Measurements from ENCODE around the gene C14orf132. TPM values are rescaled to one million over a fixed set of nuclear protein-coding genes. Genes with fewer than 3 reads are reported as not detected.

Gene C14orf132
- total and polyA plus RNA-seq, 2 of the 4 experiments (the other 2 are of a cell fraction) = 6.3 to 13.5 TPM

GRCh38 chr14:96106891-96107290 lies 67.7 kb downstream of the C14orf132 start:
- H3K4ac ChIP-seq (ENCODE audit: low read depth, low read length) = peak overlapping the region; percentile 65
- H3K14ac ChIP-seq (replicated peaks; ENCODE audit: low read depth, low read length) = 0 out of 2 replicates have a peak overlapping the region, but pooled peaks have one; percentile 25
- peak overlapping the region; percentile 73 for H4K91ac ChIP-seq (ENCODE audit: insufficient read depth, low read depth, low read length)
- peak overlapping the region; percentile 88 for H2BK15ac ChIP-seq (ENCODE audit: low read depth, low read length)
- H3K4me2 ChIP-seq (ENCODE audit: low read depth, low read length) = no peak overlapping the region
- H2BK20ac ChIP-seq (ENCODE audit: low read depth, low read length) = peak overlapping the region; percentile 91; the same call in 1 of the 2 replicates
- H2AFZ ChIP-seq (replicated peaks; ENCODE audit: low read length, poor library complexity) = no peak overlapping the region
- H3K9me1 ChIP-seq (ENCODE audit: insufficient read depth, low read length) = peaks cover 24% of the 10 kb centered on the region
- peak overlapping the region; percentile 18 for H2BK5ac ChIP-seq (ENCODE audit: low read depth, low read length, poor library complexity, severe bottlenecking)
- intact Hi-C loops (cut with micrococcal nuclease) (loop anchor here (10.0 kb wide), 1 partner anchor 398 kb away; the partner anchor contains the start of gene PAPOLA), dilution Hi-C loops (cut with HindIII; ENCODE audit: low sequenced_read_pairs, unreplicated experiment) (no loop called here), in situ Hi-C loops (cut with MboI; ENCODE audit: low sequenced_read_pairs) (loop anchor here (5.0 kb wide), 1 partner anchor 95 kb away; the partner anchor contains the start of gene BDKRB2)
- no peaks in the 10 kb centered on the region for H4K20me1 ChIP-seq (ENCODE audit: insufficient read depth, low read length)
- no peak for DNase-seq
- 0 out of 2 replicates have a peak overlapping the region, but pooled peaks have one; percentile 1 for H3K27ac ChIP-seq (ENCODE audit: insufficient read depth, low read length)
- no peak overlapping the region; the same call in 1 of the 2 replicates for H3K56ac ChIP-seq (ENCODE audit: extremely low read depth, insufficient read depth, low read length)
- CTCF ChIA-PET = no interaction called here
- H4K8ac ChIP-seq (ENCODE audit: low read depth in 2 of 2, low read length in 2 of 2) = peak overlapping the region; percentile 52 to 84; a peak in 3 of 4 replicates
- POLR2A ChIA-PET (ENCODE audit: unreplicated experiment) = no interaction called here
- no peak overlapping the region for H3K4me3 ChIP-seq (ENCODE audit: insufficient read depth, low read depth, low read length)
- no peak overlapping the region for H3K23ac ChIP-seq (ENCODE audit: low read depth, low read length)
- H2BK120ac ChIP-seq (ENCODE audit: low read depth, low read length) = peak overlapping the region; percentile 100
- TF ChIP-seq MAFK (IDR thresholded peaks at IDR 0.05; ENCODE audit: low read depth, low read length) = no peak
- no peak for TF ChIP-seq POLR2A (IDR thresholded peaks at IDR 0.05; ENCODE audit: low read depth, low read length)
- TF ChIP-seq NFE2L2 (IDR thresholded peaks at IDR 0.05; ENCODE audit: low read depth, low read length) = no peak
- TF ChIP-seq FOS (IDR thresholded peaks at IDR 0.05; ENCODE audit: low read depth, low read length) = no peak
- no peak for TF ChIP-seq CHD1 (IDR thresholded peaks at IDR 0.05; ENCODE audit: low read depth, low read length)
- TF ChIP-seq MXI1 (IDR thresholded peaks at IDR 0.05; ENCODE audit: borderline replicate concordance, low read depth, low read length) = no peak
- TF ChIP-seq SMC3 (IDR thresholded peaks at IDR 0.05; ENCODE audit: low read depth, low read length) = no peak
- no peak for TF ChIP-seq CEBPB (IDR thresholded peaks at IDR 0.05; ENCODE audit: low read depth, low read length)
- TF ChIP-seq CTCF (conservative IDR thresholded peaks at IDR 0.05; ENCODE audit: low read depth, low read length) = no peak
- no peak for TF ChIP-seq BHLHE40 (IDR thresholded peaks at IDR 0.05; ENCODE audit: low read depth, low read length)
- no peak for TF ChIP-seq MAZ (IDR thresholded peaks at IDR 0.05; ENCODE audit: borderline replicate concordance, low read depth, low read length)
- no peak for TF ChIP-seq ELK1 (IDR thresholded peaks at IDR 0.05; ENCODE audit: borderline replicate concordance, low read depth, low read length)
- H4K5ac ChIP-seq (ENCODE audit: low read depth, low read length) = peak overlapping the region; percentile 33; the same call in 1 of the 2 replicates
- ATAC-seq (ENCODE audit: low read depth) = no peak
- H3K4me1 ChIP-seq (ENCODE audit: control insufficient read depth, insufficient read depth, low read length) = peaks cover 15% of the 10 kb centered on the region
- peak overlapping the region; percentile 20 for H2AK9ac ChIP-seq (replicated peaks; ENCODE audit: low read depth, low read length, poor library complexity)
- H2AK5ac ChIP-seq (ENCODE audit: low read depth, low read length) = peak overlapping the region; percentile 83
- H3K9me3 ChIP-seq (ENCODE audit: control insufficient read depth, insufficient read depth, low read length) = no peaks in the 10 kb centered on the region
- H3K9ac ChIP-seq (ENCODE audit: low read depth, low read length) = no peak overlapping the region
- 73% methylated on average over 4 of the region's 6 CpGs; no CpG with 5 or more reads in 1 of the 2 experiments for WGBS, 2 experiments (ENCODE audit: extremely low coverage in 2 of 2, insufficient read length in 1 of 2)
- BruUV-seq (replicated peaks) = no TSS peak
- H3K27me3 ChIP-seq (ENCODE audit: control insufficient read depth, insufficient read depth, low read length) = no peaks in the 10 kb centered on the region
- H3K79me1 ChIP-seq (ENCODE audit: low read depth in 1 of 2, low read length in 2 of 2) = peaks cover 0 to 35% of the 10 kb centered on the region in 2 experiments; a peak in 2 of 4 replicates
- no peaks in the 10 kb centered on the region for H3K36me3 ChIP-seq (ENCODE audit: control insufficient read depth, insufficient read depth, low read length)
- peak overlapping the region; percentile 70 for H3K18ac ChIP-seq (ENCODE audit: low read depth, low read length)
